ENCODE data around the gene ZNHIT6. TPM values are rescaled to one million over a fixed set of nuclear protein-coding genes. Genes with fewer than 3 reads are reported as not detected.

The ZNHIT6 gene
- total and polyA plus RNA-seq, 2 of the 8 experiments (the other 6 are each of a cell fraction or from before 2014, with no cell fraction given), result 5.9 to 17.2 TPM

DNA sequence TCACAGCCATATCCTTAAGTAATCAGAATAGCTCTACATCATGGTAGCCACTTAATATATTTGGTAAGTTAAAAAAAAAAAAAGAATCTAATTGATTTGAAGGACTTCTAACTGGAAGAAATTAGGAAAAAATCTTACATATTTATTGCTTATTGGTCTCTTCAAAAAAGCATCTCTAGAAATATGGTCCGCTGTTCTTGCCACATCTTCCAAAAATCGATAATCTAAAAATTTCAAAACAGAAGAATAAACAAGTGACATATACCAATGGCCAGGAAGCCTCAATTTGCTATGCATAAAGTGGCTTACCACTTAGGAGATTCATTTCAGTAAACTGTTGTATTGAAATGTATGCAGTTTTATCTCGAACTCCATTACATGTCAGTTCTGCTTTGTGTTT, 2.3 kb downstream of the ZNHIT6 start (continued):
- TF ChIP-seq, protein P1, sequence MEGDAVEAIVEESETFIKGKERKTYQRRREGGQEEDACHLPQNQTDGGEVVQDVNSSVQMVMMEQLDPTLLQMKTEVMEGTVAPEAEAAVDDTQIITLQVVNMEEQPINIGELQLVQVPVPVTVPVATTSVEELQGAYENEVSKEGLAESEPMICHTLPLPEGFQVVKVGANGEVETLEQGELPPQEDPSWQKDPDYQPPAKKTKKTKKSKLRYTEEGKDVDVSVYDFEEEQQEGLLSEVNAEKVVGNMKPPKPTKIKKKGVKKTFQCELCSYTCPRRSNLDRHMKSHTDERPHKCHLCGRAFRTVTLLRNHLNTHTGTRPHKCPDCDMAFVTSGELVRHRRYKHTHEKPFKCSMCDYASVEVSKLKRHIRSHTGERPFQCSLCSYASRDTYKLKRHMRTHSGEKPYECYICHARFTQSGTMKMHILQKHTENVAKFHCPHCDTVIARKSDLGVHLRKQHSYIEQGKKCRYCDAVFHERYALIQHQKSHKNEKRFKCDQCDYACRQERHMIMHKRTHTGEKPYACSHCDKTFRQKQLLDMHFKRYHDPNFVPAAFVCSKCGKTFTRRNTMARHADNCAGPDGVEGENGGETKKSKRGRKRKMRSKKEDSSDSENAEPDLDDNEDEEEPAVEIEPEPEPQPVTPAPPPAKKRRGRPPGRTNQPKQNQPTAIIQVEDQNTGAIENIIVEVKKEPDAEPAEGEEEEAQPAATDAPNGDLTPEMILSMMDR (IDR thresholded peaks at IDR 0.05; ENCODE audit: control extremely low read depth in 1 of 3, insufficient read depth in 1 of 3, low read depth in 1 of 3, low read length in 3 of 3), result no peak
- no peak for TF ChIP-seq KDM4A (IDR thresholded peaks at IDR 0.05; ENCODE audit: low read depth, low read length, severe bottlenecking)
- TF ChIP-seq, protein P2, sequence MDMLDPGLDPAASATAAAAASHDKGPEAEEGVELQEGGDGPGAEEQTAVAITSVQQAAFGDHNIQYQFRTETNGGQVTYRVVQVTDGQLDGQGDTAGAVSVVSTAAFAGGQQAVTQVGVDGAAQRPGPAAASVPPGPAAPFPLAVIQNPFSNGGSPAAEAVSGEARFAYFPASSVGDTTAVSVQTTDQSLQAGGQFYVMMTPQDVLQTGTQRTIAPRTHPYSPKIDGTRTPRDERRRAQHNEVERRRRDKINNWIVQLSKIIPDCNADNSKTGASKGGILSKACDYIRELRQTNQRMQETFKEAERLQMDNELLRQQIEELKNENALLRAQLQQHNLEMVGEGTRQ (IDR thresholded peaks at IDR 0.05; ENCODE audit: low read length), result no peak
- TF ChIP-seq, protein P3, sequence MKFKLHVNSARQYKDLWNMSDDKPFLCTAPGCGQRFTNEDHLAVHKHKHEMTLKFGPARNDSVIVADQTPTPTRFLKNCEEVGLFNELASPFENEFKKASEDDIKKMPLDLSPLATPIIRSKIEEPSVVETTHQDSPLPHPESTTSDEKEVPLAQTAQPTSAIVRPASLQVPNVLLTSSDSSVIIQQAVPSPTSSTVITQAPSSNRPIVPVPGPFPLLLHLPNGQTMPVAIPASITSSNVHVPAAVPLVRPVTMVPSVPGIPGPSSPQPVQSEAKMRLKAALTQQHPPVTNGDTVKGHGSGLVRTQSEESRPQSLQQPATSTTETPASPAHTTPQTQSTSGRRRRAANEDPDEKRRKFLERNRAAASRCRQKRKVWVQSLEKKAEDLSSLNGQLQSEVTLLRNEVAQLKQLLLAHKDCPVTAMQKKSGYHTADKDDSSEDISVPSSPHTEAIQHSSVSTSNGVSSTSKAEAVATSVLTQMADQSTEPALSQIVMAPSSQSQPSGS (IDR thresholded peaks at IDR 0.05; ENCODE audit: low read length), result no peak
- TF ChIP-seq TAF1 (IDR thresholded peaks at IDR 0.05; ENCODE audit: low read depth, low read length), result no peak
- TF ChIP-seq RXRA (IDR thresholded peaks at IDR 0.05; ENCODE audit: insufficient read depth, low read depth, low read length), result no peak
